Endothelial cell of umbilical vein (primary cell): ENCODE results near the gene POLR2B. TPM values are rescaled to one million over a fixed set of nuclear protein-coding genes. Genes with fewer than 3 reads are reported as not detected.

Source experiments
- BruUV-seq: library from RNA; stranded (reverse); fragments of 400-500 nt; replicated peaks from 2 replicates; lab custom pipeline; 2021; lab: Mats Ljungman, UMichigan
- CTCF ChIA-PET: fragments of 300-600, 350-600 bp; sonication (Branson Sonifier 250); formaldehyde crosslinking; loops from one replicate; lab custom pipeline; 2021; ENCODE audit warnings: antibody characterized with exemption, inconsistent platforms; lab: Charles Lee
- POLR2A ChIA-PET: fragments of 300-600, 350-600 bp; sonication (Branson Sonifier 250); formaldehyde crosslinking; loops from one replicate; lab custom pipeline; 2021; ENCODE audit warnings: antibody characterized with exemption, inconsistent platforms; lab: Charles Lee
- DNase-seq: peaks from one replicate; pipeline ENCODE4 v3.0.0-alpha.2; 2011; ENCODE audit warnings: low read depth, low spot score
- FAIRE-seq: peaks from 2 replicates; lab custom pipeline; 2011; peaks lifted over from hg19 to GRCh38; lab: Jason Lieb, UNC
- H2AFZ ChIP-seq: 2 replicates; pipeline ENCODE4 v1.6.0; 2012; ENCODE audit warnings: low read depth, low read length, control low read depth, inconsistent platforms
- H3K27ac ChIP-seq: 2 replicates; pipeline ENCODE4 v1.5.1; 2011; ENCODE audit warnings: low read depth, mild to moderate bottlenecking, control low read depth, low read length, moderate library complexity; ENCODE audit not compliant: insufficient read depth
- H3K27me3 ChIP-seq, 2 experiments: 2 replicates each; pipeline versions ENCODE4 v1.6.0 to v1.6.1; 2011; ENCODE audit warnings: low read length in 2 of 2, mixed read lengths in 1 of 2; ENCODE audit not compliant: control insufficient read depth in 2 of 2, insufficient read depth in 2 of 2
- H3K36me3 ChIP-seq, 2 experiments: 2 replicates in 1 of 2; 3 replicates in 1 of 2; pipeline ENCODE4 v1.5.1; 2011; ENCODE audit warnings: low read length in 2 of 2, mild to moderate bottlenecking in 1 of 2, moderate library complexity in 1 of 2; ENCODE audit not compliant: control insufficient read depth in 2 of 2, insufficient read depth in 2 of 2; ENCODE audit errors: extremely low read depth in 1 of 2
- H3K4me1 ChIP-seq: 3 replicates; pipeline ENCODE4 v1.5.1; 2011; ENCODE audit warnings: mild to moderate bottlenecking, low read length; ENCODE audit not compliant: control insufficient read depth, insufficient read depth; ENCODE audit errors: extremely low read depth
- H3K4me2 ChIP-seq: 2 replicates; pipeline ENCODE4 v1.6.1; 2011; ENCODE audit warnings: low read length, control low read depth, mixed read lengths; ENCODE audit not compliant: insufficient read depth
- H3K4me3 ChIP-seq, 3 experiments: fragments of 200-600 bp in 1 of 3; sonication (generic), shearing (Covaris generic) in 1 of 3; replicated peaks in 1 of 3; 2 replicates each; pipeline ENCODE4 v1.5.1; 2011 to 2016; ENCODE audit warnings: control low read depth in 3 of 3, low read length in 3 of 3, mild to moderate bottlenecking in 2 of 3, inconsistent platforms in 1 of 3, low read depth in 1 of 3, moderate library complexity in 1 of 3; ENCODE audit not compliant: insufficient read depth in 1 of 3
- H3K79me2 ChIP-seq: 2 replicates; pipeline ENCODE4 v1.6.0; 2012; ENCODE audit warnings: low read length, inconsistent platforms; ENCODE audit not compliant: control insufficient read depth, insufficient read depth
- H3K9ac ChIP-seq: replicated peaks from 2 replicates; pipeline ENCODE3; 2011; ENCODE audit warnings: low read length, control low read depth; ENCODE audit not compliant: insufficient read depth; ENCODE audit errors: extremely low read depth
- H3K9me1 ChIP-seq: replicated peaks from 3 replicates; pipeline ENCODE4 v1.6.0; 2011; ENCODE audit warnings: mild to moderate bottlenecking, low read length; ENCODE audit not compliant: control insufficient read depth, insufficient read depth; ENCODE audit errors: extremely low read depth
- H3K9me3 ChIP-seq: replicated peaks from 2 replicates; pipeline ENCODE4 v1.5.1; 2012; ENCODE audit warnings: low read length, inconsistent platforms; ENCODE audit not compliant: control insufficient read depth, insufficient read depth
- H4K20me1 ChIP-seq: replicated peaks from 2 replicates; pipeline ENCODE3; 2011; ENCODE audit warnings: mild to moderate bottlenecking, low read length; ENCODE audit not compliant: control insufficient read depth, insufficient read depth; ENCODE audit errors: extremely low read depth
- CTCF ChIP-seq, 2 donors: IDR thresholded peaks; 1 replicate in 1 of 2; 2 replicates in 1 of 2; pipeline ENCODE4 v1.5.1; 2011; ENCODE audit warnings: low read length in 2 of 2, mild to moderate bottlenecking in 2 of 2, moderate library complexity in 2 of 2, control low read depth in 1 of 2, inconsistent platforms in 1 of 2, low read depth in 1 of 2; ENCODE audit not compliant: insufficient read depth in 1 of 2; ENCODE audit errors: extremely low read depth in 1 of 2
- FOS ChIP-seq: IDR thresholded peaks from 2 replicates; pipeline ENCODE4 v1.6.1; 2011; ENCODE audit warnings: mild to moderate bottlenecking, low read length, moderate library complexity, borderline replicate concordance; ENCODE audit not compliant: insufficient read depth
- JUN ChIP-seq: IDR thresholded peaks from 2 replicates; pipeline ENCODE4 v1.6.1; 2011; ENCODE audit warnings: borderline replicate concordance, low read depth; ENCODE audit not compliant: insufficient read length, insufficient read depth
- MYC ChIP-seq: IDR thresholded peaks from one replicate; pipeline ENCODE4 v1.6.1; 2011; ENCODE audit warnings: mild to moderate bottlenecking, low read depth, low read length
- dilution Hi-C: fragments of 300-500 bp; cut with MboI; formaldehyde crosslinking; loops from one replicate; pipeline ENCODE4 v1.15.0; 2019; ENCODE audit warnings: low sequenced_read_pairs; ENCODE audit not compliant: extremely low pct_ligation_motif_present
- intact Hi-C: fragments of 100-400 bp; cut with micrococcal nuclease; formaldehyde crosslinking; loops from one replicate; pipeline ENCODE4 v1.10.0; 2022
- polyA plus RNA-seq, 4 experiments: library from polyadenylated mRNA; depleted of rRNA in 3 of 4; stranded (reverse) in 3 of 4; unstranded in 1 of 4; fragments of >200 nt; gene quantifications; 2 replicates each; pipeline versions ENCODE4 v1.2.1 to v1.2.3, GENCODE V29; 2011 to 2012; ENCODE audit warnings: missing spikeins in 1 of 4
- total RNA-seq: library from RNA; stranded (reverse); gene quantifications from 2 replicates; pipeline ENCODE4 v1.2.3, GENCODE V29; 2021

The POLR2B gene
- total and polyA plus RNA-seq, 2 donors (not counting 3 experiments of a cell fraction or from before 2014, with no cell fraction given): 75.5 to 148 TPM

GRCh38 chr4:57071326-57071725 is 92.6 kb downstream of the POLR2B start:
- no peaks in the 10 kb centered on the region for H3K27me3 ChIP-seq
- no peak overlapping the region for H3K9ac ChIP-seq
- H3K9me3 ChIP-seq: no peaks in the 10 kb centered on the region
- peaks cover under 1% of the 10 kb centered on the region for H3K4me1 ChIP-seq
- no peaks in the 10 kb centered on the region for H3K9me1 ChIP-seq
- peaks cover 4 to 5% of the 10 kb centered on the region in 2 experiments for H3K36me3 ChIP-seq
- ChIA-PET POLR2A (no interaction called here), CTCF (no interaction called here)
- H3K4me3 ChIP-seq: no peak overlapping the region
- BruUV-seq: no TSS peak
- peaks cover 64% of the 10 kb centered on the region for H3K79me2 ChIP-seq
- dilution Hi-C loops: no loop called here
- DNase-seq (no peak), FAIRE-seq (no peak)
- intact Hi-C loops: no loop called here
- TF ChIP-seq JUN (no peak), MYC (no peak)
- H4K20me1 ChIP-seq: no peaks in the 10 kb centered on the region
- H2AFZ ChIP-seq: no peak overlapping the region
- H3K4me2 ChIP-seq: no peak overlapping the region
- no peak overlapping the region for H3K27ac ChIP-seq

GRCh38 chr4:57073559-57073958 is 94.9 kb downstream of the POLR2B start:
- H3K79me2 ChIP-seq: peaks cover 74% of the 10 kb centered on the region
- TF ChIP-seq CTCF (IDR thresholded peaks at IDR 0.05; ENCODE audit: extremely low read depth in 1 of 2, insufficient read depth in 1 of 2, low read depth in 1 of 2, low read length in 2 of 2): no peak
- TF ChIP-seq MYC: no peak
- TF ChIP-seq JUN: no peak
- TF ChIP-seq FOS: no peak
- no peak for DNase-seq
- dilution Hi-C loops: no loop called here
- H3K9me3 ChIP-seq: no peaks in the 10 kb centered on the region
- H3K27ac ChIP-seq: no peak overlapping the region
- no peak for FAIRE-seq
- intact Hi-C loops: no loop called here
- ChIA-PET CTCF (interaction anchor here (1.1 to 1.7 kb wide), 2 partner anchors 35 to 90 kb away, joined by 3 to 6 read pairs; no protein-coding TSS in a partner anchor), POLR2A (no interaction called here)
- no peak overlapping the region for H3K9ac ChIP-seq
- no peak overlapping the region for H3K4me2 ChIP-seq
- H3K27me3 ChIP-seq: no peaks in the 10 kb centered on the region
- H3K4me3 ChIP-seq: no peak overlapping the region
- H3K9me1 ChIP-seq: no peaks in the 10 kb centered on the region
- peaks cover 4 to 5% of the 10 kb centered on the region in 2 experiments for H3K36me3 ChIP-seq
- H2AFZ ChIP-seq: no peak overlapping the region
- peaks cover 23% of the 10 kb centered on the region for H3K4me1 ChIP-seq
- H4K20me1 ChIP-seq: no peaks in the 10 kb centered on the region
- no TSS peak for BruUV-seq
